GM19438 (cell line): ENCODE data around the gene ANKRD9.

Experiments
- ATAC-seq: cut with Tn5 transposase; IDR thresholded peaks from one replicate; pipeline ENCODE4 v1.9.1; 2021; ENCODE audit warnings: low read depth; ENCODE audit not compliant: unreplicated experiment

The ANKRD9 gene

DNA sequence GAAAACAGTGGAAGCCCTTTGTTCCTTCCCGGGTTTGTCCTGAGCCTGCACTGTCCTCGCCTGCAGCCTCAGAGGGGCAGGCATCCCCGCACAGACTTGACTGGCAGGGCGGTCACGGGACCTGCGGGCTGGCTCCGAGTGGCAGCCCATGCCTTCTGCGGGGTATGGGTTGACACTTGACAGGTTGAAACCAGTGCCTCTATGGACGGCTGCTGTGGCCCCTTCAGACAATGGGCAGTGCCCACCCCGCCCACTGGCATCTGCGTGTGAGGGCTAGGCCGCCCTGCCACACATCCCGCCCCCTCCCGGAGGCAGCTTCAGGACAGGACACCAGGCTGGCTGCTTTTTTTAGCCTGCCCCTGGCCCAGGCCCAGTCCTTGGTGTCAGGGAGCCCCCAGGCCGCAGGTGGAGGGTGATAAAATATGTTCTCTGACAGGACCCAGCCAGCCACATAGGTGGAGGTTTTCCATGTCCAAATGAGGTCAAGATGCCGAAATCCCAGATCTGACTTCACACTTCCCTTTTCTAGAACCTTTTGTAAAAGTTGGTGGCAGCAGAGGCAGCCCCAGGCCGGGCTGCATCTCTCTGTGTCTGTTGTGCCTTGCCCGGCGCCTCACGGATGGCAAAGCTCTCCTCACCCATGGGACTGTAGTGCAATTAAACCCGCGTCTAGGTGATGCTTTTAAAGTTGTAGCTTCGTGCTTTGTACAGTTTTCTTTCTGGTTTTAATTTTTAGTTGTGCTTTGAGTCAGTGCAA is 10.0 kb downstream of the ANKRD9 start:
- no peak for ATAC-seq

DNA sequence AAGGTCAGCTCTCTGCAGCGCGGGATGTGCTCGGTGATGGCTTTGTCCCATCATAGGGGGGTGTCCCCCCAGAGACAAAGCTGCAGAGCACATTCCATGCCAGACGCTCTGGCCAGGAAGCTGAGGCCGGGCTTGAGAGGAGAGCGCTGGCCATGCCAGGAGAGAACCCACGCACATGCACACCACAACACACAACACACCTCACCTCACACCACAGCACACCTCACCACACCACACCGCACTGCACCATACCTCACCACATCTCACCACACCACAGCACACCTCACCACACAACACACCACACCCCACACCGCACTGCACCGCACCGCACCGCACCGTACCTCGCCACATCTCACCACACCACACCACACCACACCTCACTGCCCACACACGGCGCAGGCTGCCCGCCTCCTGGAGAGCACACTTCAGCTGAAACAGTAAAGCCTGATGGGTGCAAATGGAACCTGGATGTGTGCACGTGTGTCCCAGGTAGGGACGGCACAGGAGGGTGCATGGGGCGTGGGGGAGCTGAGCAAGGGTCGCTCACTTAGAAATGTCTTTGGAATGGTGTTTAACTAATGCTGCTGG is 10.8 kb downstream of the ANKRD9 start:
- ATAC-seq = no peak

DNA sequence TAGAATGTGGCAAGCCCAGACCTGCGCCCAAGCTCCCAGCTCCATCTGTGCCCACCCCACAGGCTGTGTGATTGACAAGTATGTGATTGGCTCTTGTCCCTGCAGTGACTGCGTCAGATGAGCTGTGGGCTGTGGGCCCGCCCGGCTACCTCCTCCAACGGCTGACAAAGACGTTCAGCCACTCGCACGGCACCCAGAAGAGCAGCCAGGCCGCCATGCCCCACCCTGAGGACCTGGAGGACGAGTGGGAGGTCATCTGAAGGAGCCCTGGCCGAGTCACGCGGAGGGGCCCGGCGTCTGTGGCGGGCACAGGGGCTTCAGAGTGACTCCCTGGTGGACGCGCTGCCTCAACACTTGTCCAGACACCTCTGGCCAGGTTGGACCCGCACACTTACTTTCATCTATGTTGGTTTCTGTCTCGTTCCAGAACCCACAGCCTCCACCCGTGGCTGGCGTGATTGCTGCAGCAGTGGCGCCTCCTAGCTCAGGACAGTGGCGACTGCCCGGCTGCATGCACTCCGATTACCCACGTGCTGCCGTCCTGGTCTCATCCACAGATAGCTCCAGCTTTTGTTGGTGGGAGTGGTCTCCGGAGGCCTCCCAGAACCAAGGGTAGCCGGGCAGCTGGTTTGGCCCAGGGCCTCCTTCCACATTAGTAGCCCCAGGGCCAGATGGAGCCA is 11.4 kb downstream of the ANKRD9 start:
- no peak for ATAC-seq

DNA sequence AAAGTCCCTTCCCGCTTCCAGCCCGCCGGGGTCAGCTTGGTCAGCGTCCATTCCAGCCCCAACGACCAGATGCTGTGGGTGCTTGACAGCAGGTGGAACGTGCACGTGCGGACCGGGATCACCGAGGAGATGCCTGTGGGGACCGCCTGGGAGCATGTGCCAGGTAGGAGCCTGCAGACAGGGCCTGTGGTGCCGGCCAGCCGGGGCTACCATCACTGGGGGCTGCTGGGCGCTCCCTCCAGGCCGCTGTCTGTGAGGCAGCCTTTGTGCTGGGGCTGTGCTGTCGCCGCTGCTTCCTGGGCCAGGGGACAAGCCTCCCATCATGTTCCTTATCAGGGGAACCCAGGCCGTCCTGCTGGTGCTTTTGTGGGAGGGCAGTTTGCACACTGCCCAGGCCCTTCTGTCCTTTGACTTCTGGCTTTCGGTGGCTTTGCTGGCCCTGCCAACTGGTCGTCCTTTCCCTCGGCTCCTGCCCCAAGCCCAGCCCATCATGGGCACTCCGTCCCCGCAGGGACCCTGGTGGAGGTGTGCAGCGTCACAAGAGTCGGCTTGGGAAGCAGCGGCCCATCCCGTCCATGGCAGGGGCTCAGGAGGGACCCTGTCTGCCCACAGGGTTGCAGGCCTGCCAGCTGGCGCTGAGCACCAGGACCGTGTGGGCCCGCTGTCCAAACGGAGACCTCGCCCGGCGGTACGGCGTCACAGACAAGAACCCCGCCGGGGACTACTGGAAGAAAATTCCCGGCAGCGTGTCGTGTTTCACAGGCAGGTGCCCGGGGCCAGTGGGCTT is 12.4 kb downstream of the ANKRD9 start:
- ATAC-seq = no peak

DNA sequence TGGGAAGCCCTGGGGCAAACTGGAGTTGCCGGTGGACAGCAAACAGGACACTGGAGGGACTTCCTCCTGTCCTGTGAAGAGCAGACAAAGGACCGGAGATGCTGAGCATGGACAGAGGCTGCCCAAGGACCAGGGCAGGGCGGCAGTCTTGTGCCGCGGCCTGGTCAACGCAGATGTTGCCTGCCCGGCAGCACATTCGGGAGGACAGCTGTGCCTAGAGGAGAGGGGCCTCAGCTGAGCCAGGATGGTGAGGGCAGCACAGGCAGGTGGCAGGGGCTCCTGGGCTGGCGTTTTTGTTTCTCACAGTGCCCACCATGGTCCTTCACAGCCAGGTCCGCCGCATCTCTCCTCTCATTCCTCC is 13.3 kb downstream of the ANKRD9 start:
- no peak for ATAC-seq

DNA sequence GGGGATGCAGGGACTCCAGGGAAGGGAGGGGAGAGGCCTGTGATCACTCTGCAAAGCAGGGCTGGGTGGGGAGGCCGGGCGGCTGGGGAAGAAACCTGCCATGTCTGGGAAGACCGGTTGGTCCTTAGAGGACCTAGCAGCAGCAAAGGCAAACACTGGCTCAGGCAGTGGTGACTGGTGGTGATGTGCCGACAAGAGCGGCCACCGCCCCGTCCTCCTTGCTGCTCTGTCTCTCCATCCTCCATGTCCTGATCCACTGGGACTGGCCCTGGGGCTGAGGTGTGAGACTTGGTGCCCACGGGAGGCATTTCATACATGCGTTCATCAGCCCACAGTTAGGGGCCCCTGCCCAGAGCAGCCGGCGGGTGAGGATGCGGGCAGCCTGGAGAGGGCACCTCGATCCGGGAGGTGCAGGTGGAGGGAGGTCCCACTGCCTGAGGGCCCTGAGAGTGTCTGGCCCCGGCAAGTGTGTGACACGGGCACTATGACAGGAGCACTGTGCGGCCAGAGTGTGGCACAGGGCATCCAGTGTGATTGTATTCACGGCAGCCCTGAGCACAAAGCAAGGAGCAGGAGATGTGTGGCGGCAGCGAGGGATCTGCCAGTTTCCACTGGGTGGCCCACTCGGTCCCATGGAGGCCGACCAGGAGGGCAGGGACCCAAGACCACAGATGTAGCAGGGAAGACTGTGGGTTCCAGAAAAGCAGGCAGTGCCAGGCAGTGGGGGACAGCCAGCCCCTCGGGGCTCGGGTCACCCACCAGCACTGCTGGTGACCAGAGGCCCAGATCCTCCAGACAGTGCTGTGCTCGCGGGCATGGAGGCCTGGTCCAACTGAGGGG is 13.9 kb downstream of the ANKRD9 start:
- no peak for ATAC-seq

DNA sequence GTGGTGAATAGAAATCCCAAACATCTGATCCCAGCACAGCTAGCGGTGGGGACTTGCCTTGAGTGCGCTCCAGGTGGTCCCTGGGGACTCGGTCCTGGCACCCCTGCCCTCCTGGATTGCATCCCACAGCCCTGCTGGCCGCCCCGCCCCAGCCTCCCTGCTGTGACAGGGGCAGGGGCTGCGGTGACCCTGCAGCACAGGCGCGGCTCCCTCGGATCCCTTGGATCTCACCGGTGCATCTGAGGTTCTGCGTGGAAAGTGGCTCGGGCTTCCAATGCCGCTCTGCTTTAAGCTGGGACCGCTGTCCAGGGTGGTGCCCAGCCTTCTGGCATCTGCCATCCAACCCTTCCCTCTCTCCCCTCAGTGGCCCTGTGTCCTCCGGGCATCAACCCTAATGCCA is 16.0 kb downstream of the ANKRD9 start:
- no peak for ATAC-seq

DNA sequence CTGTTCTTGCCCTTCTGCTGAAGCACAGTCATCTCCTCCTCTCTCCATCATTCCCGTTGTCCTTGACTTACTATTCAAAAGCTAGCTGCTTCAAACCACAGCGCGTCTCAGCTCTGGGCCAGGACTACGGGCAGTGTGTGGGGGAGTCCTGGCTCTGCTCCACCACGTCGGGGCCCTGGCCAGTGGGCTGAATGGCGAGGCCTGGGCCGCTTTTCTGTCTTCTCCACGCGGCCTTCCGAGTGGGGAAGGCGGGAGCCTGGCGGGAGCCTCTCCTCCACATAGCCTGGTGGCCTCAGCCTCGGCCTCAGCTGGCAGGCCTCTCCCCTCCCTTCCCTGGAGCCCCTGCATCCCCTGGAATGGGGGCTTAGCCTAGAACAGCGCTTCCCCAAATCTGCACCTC is 16.5 kb downstream of the ANKRD9 start:
- no peak for ATAC-seq

DNA sequence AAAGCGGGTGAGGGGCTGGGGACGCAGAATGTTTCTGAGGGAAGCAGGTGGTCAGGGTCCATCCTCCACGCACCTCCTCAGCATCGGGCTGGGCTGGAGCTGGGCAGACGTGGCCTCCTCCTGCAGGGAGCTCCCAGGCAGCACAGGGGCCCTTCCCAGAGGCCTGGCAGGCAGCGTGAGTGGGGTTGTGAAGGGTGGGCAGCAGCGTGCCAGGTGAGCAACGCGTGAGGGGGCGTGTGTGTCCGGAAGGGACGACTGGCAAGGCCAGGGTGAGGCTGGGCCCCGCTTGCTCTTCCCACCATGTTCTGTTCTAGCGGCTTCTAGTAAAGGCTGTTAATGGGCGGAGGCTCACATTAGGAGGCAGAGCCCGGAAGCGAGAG is 17.1 kb downstream of the ANKRD9 start:
- no peak for ATAC-seq

DNA sequence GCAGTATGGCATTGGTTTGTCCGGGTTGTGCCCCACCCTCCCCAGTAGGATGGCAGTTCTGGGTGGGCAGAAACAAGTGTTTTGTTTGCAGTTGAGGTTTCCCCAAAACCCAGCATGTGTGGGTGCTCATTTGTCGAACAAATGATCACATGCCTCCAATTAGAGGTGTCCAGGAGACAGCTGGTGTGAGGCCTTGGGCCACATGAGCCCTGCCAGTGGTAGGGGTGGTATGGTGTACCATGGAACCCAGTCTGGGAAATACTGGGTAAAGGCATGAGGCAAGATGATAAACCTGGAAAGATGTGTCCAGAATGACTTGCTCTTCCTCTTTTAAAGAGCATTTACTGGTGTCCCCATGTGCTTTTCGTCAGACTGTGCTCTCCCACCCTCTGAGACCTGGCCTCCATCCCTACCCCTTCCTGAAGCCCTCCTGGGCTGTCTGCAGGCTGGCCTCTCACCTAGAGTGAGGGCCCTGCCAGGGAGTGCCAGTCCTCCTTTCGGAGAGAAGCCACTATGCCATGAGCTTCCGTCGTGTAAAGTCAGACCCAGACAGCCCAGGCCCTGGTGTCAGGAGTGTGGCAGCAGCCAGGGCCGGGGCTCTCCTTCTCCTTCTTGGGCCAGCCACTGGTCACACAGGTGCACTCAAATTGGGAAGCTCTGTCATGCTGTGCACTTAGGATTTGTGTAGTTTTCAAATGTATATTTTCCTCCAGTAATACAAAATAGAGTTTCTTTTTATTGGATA is 17.6 kb downstream of the ANKRD9 start:
- no peak for ATAC-seq

DNA sequence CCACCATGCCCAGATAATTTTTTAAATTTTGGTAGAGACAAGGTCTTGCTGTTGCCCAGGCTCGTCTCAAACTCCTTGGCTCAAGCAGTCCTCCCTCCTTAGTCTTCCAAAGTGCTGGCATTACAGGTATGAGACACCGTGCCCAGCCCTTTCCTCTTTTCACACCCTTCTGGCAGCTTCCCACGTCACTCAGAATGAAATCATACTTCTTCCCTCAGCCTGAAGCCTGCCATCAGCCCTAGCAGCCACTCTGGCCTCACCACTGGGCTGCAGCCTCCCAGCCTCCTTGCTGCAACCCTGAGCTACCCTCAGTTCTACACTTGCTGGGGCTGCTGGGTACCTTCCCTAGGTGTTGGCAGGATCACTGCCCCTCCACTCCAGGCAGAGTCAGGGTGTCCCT is 18.2 kb downstream of the ANKRD9 start:
- ATAC-seq = no peak

DNA sequence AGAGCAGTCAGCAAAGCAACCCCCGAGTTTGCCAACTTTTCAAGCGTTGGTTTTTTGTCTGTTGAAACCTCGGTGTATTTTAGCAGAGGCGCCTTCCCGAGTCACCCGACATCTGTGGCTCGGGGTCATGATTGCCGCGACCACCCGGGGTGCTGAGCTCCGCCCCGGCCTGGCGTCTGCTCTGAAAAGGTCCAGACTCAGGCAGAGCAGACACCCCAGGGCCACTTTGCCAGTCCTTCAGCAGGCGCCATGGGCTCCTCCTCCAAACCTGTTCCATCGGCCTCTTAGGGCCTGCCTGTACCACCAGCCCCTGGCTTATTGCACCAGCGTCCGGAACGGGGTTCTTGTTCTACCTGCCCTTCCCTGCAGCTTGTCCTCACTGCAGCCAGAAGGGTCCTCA is 19.1 kb downstream of the ANKRD9 start:
- ATAC-seq = no peak

DNA sequence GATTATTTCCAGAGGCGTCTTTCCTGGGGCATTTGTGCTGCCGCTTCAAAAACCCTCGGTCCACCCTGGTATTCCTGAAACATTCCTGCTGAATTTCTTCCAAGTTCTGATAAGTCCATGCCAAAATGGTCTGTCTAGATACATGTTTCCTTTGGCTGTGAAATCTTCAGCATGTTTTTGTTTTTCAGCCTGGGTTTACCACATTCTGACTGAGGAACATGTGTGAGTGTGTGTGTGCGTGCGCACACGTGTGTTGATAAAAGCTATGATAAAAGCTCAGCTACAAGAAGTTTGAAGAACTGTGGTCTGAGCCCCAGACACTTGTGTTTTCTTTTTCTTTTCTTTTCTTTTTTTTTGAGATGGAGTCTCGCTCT is 22.4 kb downstream of the ANKRD9 start:
- ATAC-seq = no peak

DNA sequence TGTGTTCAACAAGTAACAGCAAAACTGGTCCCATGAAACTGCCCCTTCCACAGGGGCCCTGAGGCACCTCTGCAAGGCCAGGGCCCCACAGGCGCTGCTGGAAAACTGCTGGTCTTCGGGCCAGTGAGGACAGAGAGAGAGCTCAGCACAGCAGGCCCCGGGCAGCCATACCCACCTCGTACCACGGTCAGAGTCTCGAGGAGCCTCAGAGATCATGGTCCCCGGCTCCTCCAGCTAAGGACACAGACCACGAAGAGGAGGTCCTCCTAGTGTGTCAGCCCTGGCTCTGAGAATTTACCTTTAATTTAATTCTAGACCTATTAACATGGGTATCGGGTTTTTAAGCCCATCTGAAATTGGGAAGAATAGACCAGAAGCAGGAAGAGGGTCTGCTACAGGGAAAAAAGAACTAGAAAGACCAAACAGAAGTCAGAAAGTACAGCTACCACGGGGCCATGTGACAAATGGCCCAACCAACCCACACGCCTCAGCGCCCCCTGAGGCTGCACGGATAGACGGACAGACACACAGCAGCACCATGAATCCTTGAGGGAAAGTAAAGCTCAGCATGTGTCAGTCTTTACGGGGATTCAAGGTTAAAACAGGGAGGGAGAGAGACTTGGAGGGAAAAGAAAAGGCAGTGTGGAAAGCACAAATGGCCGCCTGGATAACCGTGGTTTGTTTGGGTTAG is 22.9 kb downstream of the ANKRD9 start:
- no peak for ATAC-seq

DNA sequence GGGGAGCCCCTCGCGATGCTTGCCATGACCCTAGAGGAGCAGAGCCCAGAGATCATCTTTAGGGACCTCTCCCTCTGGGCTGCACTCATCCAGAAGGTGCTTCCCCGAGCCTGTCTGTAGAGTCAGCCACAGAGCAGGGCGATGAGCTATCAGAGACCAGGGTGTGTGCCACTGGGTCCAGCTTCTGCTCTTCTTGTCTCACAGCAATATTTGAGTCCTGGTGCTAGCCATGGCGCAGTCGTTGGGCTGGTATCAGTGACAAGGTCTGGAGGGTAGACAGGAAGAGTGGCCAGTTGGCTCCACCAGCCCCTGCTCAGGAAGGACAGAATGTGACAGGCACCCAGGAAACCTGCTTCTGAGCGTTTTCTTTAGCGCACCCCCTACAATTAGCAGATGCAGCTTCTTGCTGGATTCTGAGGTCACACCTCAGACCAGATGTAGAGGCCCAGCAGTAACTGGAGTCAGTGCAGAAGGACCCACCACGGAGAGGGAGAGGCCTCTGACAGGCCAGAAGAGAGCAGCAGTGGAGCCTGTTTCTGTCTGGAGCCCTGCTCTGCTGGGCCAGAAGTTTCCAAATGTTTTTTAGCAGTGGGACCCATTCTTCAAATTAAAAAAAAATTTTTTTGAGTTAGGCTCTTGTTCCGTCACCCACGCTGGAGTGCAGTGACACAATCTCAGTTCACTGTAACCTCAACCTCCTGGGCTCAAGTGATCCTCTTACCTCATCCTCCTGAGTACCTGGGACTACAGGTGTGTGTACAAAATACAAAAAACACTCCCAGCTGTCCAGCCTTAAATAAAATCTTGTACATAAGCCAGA is 23.7 kb downstream of the ANKRD9 start:
- ATAC-seq = no peak

DNA sequence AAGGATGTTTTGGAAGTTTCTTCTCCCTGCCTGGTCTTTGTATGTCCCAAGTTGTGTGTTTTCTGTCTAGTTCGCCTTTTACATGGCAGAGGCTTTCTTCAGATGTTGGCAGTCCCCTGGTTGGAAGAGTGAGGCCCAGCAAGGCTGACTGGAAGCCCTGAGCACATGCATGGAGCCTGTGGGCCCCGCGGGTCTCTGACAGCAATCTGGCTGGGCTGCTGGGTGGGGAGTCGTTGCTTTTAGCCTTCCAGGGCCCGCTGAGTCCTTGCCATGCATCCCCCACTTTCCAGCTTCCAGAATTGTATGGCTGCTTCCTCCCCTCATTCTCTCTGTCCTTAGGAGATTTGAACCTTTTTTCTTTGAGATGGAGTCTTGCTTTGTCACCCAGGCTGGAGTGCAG is 25.3 kb downstream of the ANKRD9 start:
- ATAC-seq = no peak

DNA sequence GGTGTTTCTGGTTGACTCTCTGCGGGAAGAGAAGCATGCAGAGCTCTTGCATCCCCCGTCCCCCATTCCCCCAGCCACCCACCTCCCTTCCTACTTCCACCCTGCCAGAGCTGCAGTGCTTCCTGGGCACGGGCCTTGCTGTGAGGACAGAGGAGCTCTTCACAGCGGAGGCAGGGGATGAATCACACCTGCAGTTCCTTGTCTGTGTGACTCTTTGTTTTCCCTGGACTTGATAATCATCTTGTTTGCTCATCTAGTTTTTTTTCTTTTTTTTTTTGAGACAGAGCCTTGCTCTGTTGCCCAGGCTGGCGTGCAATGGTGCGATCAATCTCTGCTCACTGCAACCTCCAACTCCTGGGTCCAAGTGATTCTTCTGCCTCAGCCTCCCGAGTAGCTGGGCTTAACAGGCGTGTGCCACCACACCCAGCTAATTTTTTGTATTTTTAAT is 27.8 kb downstream of the ANKRD9 start:
- no peak for ATAC-seq

DNA sequence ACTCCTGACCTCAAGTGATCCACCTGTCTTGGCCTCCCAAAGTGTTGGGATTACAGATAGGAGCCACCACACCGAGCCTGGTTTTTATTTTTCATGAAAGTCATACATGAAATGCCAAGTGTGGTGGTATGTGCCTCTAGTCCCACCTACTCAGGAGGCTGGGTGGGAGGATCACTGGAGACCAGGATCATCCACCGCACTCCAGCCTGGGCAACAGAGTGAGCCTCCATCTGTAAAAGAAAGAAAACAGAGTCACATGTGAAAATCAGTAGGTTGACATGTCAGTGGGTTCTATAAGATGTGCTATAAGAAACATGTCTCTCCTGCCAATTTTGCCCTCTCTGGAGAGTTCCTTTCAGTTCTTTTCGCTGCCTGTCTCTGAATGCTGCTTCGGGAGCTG is 28.2 kb downstream of the ANKRD9 start:
- ATAC-seq = no peak
